Right renal cortex interstitium (tissue), 3 donors: ENCODE measurements around the gene EIPR1. TPM values are rescaled to one million over a fixed set of nuclear protein-coding genes. Genes with fewer than 3 reads are reported as not detected.

Experiments
- DNase-seq, 3 donors: peaks; one replicate each; pipeline ENCODE4 v3.0.0-alpha.2; 2013; ENCODE audit warnings: low read depth in 3 of 3, low spot score in 2 of 3
- polyA plus RNA-seq, 3 donors: library from polyadenylated mRNA; unstranded; fragments of 120-200 nt; gene quantifications; one replicate each; pipeline ENCODE4 v1.2.1, GENCODE V29; 2013; ENCODE audit not compliant: insufficient read length in 3 of 3

The EIPR1 gene
- 10 to 100 TPM; 24.4 to 25.7 (median 25.2) TPM for polyA plus RNA-seq

- peak; percentile 90 to 96 (median 96) for DNase-seq
Observed at GRCh38 chr2:3377612-3378432, at the start of gene EIPR1. TSS of gene EIPR1 (minus strand) at chr2:3377818. CDS start at chr2:3377689, 129 bp downstream.

DNA sequence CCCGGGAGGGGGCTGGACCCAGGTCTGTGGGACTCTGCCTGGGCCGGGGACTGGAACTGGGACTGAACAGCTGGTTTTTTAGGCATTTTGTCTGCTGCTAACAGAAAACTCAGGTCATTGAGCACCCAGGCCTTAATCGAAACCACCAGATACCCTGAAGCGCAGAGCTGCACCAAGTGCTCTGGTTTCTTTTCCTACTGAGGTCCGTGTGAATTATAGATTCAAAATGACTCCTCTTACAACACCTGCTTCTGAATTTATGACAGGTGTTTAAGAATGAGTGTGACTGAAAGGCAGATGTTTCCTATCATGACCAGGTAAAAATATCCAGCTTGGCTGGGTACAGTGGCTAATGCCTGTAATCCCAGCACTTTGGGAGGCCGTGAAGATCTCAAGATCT lies 49.7 kb upstream of the EIPR1 start:
- no peak for DNase-seq

- DNase-seq = no peak
Observed at GRCh38 chr2:3426615-3427014, 49.0 kb upstream of the EIPR1 start.

DNA sequence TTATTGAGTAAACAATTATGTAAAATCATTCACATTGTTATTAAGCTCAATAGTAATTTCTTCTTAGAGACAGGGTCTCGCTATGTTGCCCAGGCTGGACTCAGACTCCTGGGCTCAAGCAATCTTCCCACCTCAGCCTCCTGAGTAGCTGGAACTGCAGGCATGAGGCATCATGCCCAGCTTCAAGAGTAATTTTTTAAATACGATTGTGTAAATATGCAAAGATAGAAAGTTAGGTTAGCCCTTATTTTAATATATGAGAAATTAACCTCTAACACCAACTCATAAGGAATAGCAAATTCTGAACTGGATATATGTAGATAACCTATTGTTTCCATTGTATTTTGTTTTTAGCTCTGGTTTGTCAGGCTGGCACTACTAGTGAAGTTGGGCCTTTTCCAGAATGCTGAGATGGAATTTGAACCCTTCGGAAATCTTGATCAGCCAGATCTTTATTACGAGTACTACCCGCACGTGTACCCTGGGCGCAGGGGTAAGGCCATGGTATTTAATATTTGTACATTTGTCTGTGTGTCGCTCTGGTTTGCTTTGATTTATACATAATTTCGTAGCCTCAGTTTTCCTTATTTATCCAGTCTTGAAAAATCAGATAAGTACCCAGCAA lies 46.7 kb upstream of the EIPR1 start:
- DNase-seq = no peak

DNA sequence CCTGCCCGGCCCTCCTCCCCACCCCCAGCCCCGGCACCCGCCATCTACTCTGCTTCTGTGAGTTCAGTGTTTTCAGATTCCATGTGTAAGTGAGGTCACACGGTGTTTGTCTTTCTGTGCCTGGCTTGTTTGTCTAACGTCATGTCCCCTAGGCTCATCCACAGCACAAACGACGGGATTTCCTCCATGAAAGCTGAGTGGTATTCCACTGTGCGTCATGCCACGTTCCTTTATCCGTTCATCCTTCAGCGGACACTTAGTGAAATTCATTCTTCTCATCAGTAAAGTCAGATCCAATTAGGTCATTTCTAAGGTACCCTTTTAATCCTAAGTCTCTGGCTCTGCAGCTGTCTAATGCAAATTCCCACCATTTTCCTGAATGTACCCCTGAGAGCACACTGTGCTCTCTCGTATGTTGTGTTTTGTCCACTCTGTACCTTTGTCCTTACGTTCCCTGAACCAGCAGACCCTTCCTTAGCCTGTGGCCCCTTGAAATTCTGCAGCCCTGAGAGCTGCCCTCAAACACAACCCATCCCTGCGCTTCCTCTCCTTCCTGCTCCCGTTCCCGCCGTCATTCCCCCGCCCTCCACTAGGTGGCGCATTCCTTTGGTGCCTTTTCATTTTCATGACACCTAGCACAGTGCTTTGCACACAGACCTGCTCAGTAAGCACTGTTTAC lies 46.0 kb upstream of the EIPR1 start:
- DNase-seq = peak in 1 of 3 donors; percentile 14

DNA sequence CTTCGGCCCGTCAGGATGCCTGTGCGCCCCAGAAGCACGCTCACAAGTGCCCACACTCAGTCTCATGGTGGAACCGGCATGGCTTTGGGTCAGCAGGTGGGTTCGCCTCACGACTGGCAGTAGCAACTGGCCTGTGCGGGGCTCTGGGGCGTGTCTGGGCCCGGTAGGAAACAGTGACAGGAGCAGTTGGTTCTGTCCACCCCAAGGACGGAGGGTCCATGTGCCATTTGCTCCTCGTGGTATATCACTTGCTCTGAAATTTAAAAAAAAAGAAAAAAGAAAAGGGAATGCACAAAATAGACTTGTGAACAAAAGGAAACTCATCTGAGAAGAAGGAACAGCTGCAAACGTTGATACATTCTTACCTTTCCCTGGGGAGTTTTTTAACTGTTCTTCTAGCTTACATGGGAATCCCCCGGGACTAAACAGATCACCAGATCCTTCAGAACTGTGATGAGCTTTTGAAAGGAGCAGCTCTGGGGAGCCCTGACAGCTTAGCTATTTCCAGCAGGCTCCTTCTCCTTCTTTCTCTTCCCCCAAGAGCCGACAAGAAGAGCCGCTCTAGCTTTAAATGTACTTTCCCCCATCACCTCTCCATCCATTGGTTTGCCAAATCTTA lies 44.7 kb upstream of the EIPR1 start:
- no peak for DNase-seq

GRCh38 chr2:3421580-3421979 lies 44.0 kb upstream of the EIPR1 start:
- no peak for DNase-seq

- DNase-seq = no peak
Observed at GRCh38 chr2:3420769-3421397, 43.3 kb upstream of the EIPR1 start.

- DNase-seq = no peak
Observed at GRCh38 chr2:3420076-3420768, 42.6 kb upstream of the EIPR1 start.

GRCh38 chr2:3418766-3419404 lies 41.3 kb upstream of the EIPR1 start:
- DNase-seq = no peak

- DNase-seq = no peak
Observed at GRCh38 chr2:3414133-3414860, 36.7 kb upstream of the EIPR1 start.

- DNase-seq = no peak
Observed at GRCh38 chr2:3413697-3414096, 36.1 kb upstream of the EIPR1 start.

DNA sequence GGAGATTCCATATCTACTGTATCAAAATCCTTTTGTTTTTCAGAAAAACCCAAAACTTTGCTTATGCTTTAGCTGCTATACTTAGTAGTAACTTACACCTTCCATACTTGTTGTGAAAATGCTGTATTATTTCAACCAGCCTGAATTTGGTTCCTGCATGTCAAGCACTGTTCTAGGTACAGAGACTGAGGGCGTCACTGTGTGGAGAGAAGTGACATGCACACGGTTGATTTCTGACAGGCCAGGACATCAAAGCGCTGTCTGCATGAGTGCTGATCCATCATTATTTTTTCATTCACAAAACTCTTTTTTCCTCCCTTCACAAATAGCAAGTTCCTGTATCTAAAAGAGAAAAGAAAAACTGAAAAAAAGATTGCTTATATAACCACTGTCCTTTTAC lies 33.5 kb upstream of the EIPR1 start:
- DNase-seq = no peak

GRCh38 chr2:3409627-3410170 lies 32.1 kb upstream of the EIPR1 start:
- no peak for DNase-seq

DNA sequence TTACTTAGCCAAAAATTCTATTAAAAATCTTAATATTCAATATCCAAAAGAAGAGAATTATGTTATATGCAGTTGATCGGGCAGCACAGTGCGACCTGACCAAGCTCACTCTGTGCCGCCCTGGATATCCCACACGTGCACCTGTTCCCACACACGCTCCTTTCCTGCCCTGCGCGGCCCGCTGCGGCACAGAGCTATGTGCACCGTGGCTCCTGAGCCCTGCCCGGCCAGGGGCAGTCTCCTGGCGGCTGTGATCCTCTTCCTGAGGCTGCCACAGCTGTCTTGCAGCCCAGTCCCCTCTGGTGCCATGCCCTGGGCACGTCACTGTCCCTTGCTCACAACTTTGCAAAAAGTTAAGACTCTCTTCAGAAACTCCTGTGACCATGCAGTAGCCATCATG lies 31.2 kb upstream of the EIPR1 start:
- DNase-seq = no peak

- DNase-seq = no peak
Observed at GRCh38 chr2:3406501-3406900, 28.9 kb upstream of the EIPR1 start.

DNA sequence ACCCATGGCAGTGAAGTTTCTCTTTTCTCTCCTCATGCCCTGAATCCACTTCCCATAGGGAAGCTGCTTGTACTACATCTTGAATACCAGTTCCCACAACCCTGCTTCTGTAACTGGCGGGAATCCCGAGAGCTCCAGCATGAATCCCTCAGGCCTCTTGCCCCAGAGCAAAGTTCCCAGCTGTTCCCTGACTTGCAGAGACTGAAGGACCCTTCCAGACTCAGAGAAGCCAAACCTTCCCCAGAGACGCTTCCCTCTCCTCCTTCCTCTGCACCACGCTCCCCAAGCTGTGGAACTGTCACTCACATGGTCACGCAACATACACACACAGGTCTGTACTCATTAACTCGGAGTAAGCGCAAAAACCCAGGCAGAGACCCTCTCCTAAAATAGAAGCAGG lies 28.3 kb upstream of the EIPR1 start:
- DNase-seq = no peak

DNA sequence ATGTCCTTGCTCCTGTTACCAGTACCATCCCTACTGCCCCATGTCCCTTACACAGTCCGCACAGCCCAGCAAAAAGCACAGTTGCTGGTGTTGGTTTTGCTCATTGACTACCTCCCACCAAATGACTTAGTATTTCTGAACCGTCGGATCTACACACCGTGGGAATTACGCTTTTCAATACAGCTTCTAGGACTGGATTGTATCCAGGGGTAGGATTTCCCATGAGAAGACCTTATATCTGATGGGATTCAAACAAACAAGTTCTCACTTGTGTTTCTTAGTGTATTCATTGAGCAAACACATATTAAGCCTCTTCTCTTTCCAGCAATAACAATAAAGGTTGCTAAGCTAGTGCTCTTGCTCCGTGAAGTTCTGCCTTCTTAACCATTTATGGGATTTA lies 27.7 kb upstream of the EIPR1 start:
- DNase-seq = no peak
